ENCODE results near the gene TNFAIP6.

GRCh38 chr2:151409601-151410484, 52.5 kb downstream of the TNFAIP6 start, which contains the start of gene RIF1:
- TF ChIP-seq, protein P1, sequence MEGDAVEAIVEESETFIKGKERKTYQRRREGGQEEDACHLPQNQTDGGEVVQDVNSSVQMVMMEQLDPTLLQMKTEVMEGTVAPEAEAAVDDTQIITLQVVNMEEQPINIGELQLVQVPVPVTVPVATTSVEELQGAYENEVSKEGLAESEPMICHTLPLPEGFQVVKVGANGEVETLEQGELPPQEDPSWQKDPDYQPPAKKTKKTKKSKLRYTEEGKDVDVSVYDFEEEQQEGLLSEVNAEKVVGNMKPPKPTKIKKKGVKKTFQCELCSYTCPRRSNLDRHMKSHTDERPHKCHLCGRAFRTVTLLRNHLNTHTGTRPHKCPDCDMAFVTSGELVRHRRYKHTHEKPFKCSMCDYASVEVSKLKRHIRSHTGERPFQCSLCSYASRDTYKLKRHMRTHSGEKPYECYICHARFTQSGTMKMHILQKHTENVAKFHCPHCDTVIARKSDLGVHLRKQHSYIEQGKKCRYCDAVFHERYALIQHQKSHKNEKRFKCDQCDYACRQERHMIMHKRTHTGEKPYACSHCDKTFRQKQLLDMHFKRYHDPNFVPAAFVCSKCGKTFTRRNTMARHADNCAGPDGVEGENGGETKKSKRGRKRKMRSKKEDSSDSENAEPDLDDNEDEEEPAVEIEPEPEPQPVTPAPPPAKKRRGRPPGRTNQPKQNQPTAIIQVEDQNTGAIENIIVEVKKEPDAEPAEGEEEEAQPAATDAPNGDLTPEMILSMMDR (IDR thresholded peaks at IDR 0.05): peak in 2 of 3 experiments; percentile 74 to 92
- TF ChIP-seq POLR2A (IDR thresholded peaks at IDR 0.05): no peak
- TF ChIP-seq POLR2AphosphoS5 (IDR thresholded peaks at IDR 0.05; ENCODE audit: insufficient read depth in 1 of 2, low read depth in 1 of 2): peak; percentile 43 to 89
